Stimulated activated CD8-positive, alpha-beta memory T cell treated with anti-CD3 and anti-CD28 coated beads, Interleukin-15, amount 100 ng/mL, for 1 hour (primary cell): ENCODE data around the gene CAD.

Source experiments
- DNase-seq: peaks from one replicate; pipeline ENCODE4 v3.0.0-alpha.2; 2020; ENCODE audit warnings: low read depth

Gene CAD

GRCh38 chr2:27281855-27282559, 64.8 kb downstream of the CAD start, which contains the start of gene TRIM54:
TRIM54 (plus strand) TSS chr2:27282429; CDS start chr2:27282732, 303 bp downstream.
- no peak for DNase-seq

GRCh38 chr2:27282892-27283291, 65.7 kb downstream of the CAD start:
- no peak for DNase-seq

DNA sequence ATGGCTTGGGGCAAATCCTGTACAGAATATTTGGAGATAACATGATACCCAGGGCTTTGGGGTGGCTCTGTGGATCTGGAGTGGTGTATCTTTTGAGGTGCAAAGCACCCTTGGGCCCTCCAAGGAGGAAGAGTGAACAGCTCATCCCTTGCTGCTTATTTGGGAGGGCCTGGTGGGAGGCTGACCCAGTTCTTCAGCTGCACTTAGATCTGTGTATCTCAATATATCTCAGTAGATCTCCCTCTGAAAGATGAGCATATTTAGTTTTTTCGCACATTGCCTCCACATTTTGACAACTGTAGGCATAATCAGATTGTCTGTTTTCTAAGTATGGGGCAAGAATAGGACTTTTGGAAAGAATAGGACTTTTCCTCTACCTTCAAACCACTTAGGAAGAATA, 67.8 kb downstream of the CAD start:
- DNase-seq = no peak

- DNase-seq = no peak
Observed at GRCh38 chr2:27285481-27285880, 68.3 kb downstream of the CAD start.

DNA sequence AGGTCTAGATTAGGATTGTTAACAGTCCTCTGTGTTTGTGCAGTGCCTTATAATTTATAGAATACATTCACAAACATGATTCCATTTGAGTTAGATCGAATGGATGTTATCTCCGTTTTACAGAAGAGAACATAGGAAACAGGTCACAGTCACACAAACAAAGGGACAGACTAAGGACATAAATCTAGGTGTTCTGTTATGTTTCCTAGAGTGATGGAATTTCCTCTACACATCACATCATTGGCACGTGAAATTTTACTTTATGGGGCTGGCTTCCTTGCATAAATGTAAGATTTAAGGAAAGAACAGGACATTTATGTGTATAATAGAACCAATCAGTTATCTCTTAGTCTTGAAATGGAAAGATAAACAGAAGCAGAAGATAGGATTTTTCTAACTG, 71.4 kb downstream of the CAD start:
- DNase-seq = no peak

DNA sequence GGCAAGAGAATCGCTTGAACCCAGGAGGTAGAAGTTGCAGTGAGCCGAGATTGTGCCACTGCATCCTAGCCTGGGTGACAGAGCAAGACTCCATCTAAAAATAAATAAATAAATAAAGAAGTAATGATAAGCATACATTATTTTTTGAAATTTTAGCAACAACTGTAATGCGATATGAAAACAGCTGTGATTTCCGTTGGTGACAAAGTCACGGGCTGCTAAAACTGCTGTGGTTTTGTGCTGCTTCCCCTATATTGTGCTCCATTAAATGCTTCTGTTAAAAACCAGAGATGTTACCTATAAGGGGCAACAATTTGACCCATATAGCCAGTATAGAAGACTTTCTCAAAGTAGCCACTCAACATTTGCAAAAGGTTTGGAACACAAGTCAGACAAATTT, 73.4 kb downstream of the CAD start:
- DNase-seq = no peak

GRCh38 chr2:27291865-27292264, 74.7 kb downstream of the CAD start:
- no peak for DNase-seq
